ENCODE data around the gene UGT2B7. TPM values are rescaled to one million over a fixed set of nuclear protein-coding genes. Genes with fewer than 3 reads are reported as not detected.

The UGT2B7 gene
- total RNA-seq, 4 donors from 2014 or later, result not detected

GRCh38 chr4:69054578-69055200 lies 41.6 kb upstream of the UGT2B7 start:
- 74% methylated on average over 7 of the region's 7 CpGs for WGBS
- TF ChIP-seq CTCF (IDR thresholded peaks at IDR 0.05), result no peak
- no peak for TF ChIP-seq POLR2A (IDR thresholded peaks at IDR 0.05; ENCODE audit: low read depth)
- no peak for TF ChIP-seq EP300 (IDR thresholded peaks at IDR 0.05)
- TF ChIP-seq POLR2AphosphoS5 (IDR thresholded peaks at IDR 0.05), result no peak
- Histone ChIP-seq H3K9me3 (no peaks in the 10 kb centered on the region), H3K4me3 (no peak overlapping the region), H3K27me3 (no peaks in the 10 kb centered on the region), H3K4me1 (no peaks in the 10 kb centered on the region), H3K27ac (replicated peaks in 1 of 4) (no peak overlapping the region), H3K36me3 (no peaks in the 10 kb centered on the region)
- intact Hi-C loops (cut with DNase I), result no loop called here
- no peak for DNase-seq (ENCODE audit: extremely low spot score)

GRCh38 chr4:69056150-69056549 lies 40.1 kb upstream of the UGT2B7 start:
- WGBS, result 95% methylated on average over 6 of the region's 6 CpGs
- Histone ChIP-seq H3K27me3 (no peaks in the 10 kb centered on the region), H3K9me3 (no peaks in the 10 kb centered on the region), H3K4me1 (no peaks in the 10 kb centered on the region), H3K27ac (replicated peaks in 1 of 4) (no peak overlapping the region), H3K36me3 (no peaks in the 10 kb centered on the region), H3K4me3 (no peak overlapping the region)
- TF ChIP-seq CTCF (IDR thresholded peaks at IDR 0.05) (no peak), EP300 (IDR thresholded peaks at IDR 0.05) (no peak), POLR2A (IDR thresholded peaks at IDR 0.05; ENCODE audit: low read depth) (no peak), POLR2AphosphoS5 (IDR thresholded peaks at IDR 0.05) (no peak)
- intact Hi-C loops (cut with DNase I), result no loop called here
- DNase-seq (ENCODE audit: extremely low spot score), result no peak

- no peak for DNase-seq (ENCODE audit: extremely low spot score)
- intact Hi-C loops (cut with DNase I), result no loop called here
- 70% methylated on average over 4 of the region's 4 CpGs for WGBS
- no peaks in the 10 kb centered on the region for H3K9me3 ChIP-seq
- no peak overlapping the region for H3K4me3 ChIP-seq
- TF ChIP-seq CTCF (IDR thresholded peaks at IDR 0.05), result no peak
- no peak for TF ChIP-seq POLR2A (IDR thresholded peaks at IDR 0.05; ENCODE audit: low read depth)
- TF ChIP-seq POLR2AphosphoS5 (IDR thresholded peaks at IDR 0.05), result no peak
- no peak for TF ChIP-seq EP300 (IDR thresholded peaks at IDR 0.05)
- H3K36me3 ChIP-seq, result no peaks in the 10 kb centered on the region
- H3K27ac ChIP-seq (replicated peaks in 1 of 4), result no peak overlapping the region
- H3K4me1 ChIP-seq, result no peaks in the 10 kb centered on the region
- H3K27me3 ChIP-seq, result no peaks in the 10 kb centered on the region
Measured at GRCh38 chr4:69056921-69057550, 39.2 kb upstream of the UGT2B7 start.

GRCh38 chr4:69057620-69058409 lies 38.5 kb upstream of the UGT2B7 start:
- H3K9me3 ChIP-seq, result no peaks in the 10 kb centered on the region
- DNase-seq (ENCODE audit: extremely low spot score), result no peak
- no peak for TF ChIP-seq EP300 (IDR thresholded peaks at IDR 0.05)
- H3K27ac ChIP-seq (replicated peaks in 1 of 4), result no peak overlapping the region
- no peaks in the 10 kb centered on the region for H3K4me1 ChIP-seq
- peak overlapping the region in 1 of 4 donors; percentile 1 for H3K4me3 ChIP-seq
- WGBS, result 45% methylated on average over 5 of the region's 5 CpGs
- no peaks in the 10 kb centered on the region for H3K27me3 ChIP-seq
- no peaks in the 10 kb centered on the region for H3K36me3 ChIP-seq
- intact Hi-C loops (cut with DNase I), result no loop called here

GRCh38 chr4:69058410-69059059 lies 37.7 kb upstream of the UGT2B7 start:
- no peak overlapping the region for H3K27ac ChIP-seq (replicated peaks in 1 of 4)
- WGBS, result 80% methylated on average over 6 of the region's 6 CpGs
- H3K27me3 ChIP-seq, result no peaks in the 10 kb centered on the region
- intact Hi-C loops (cut with DNase I), result no loop called here
- no peaks in the 10 kb centered on the region for H3K9me3 ChIP-seq
- no peaks in the 10 kb centered on the region for H3K4me1 ChIP-seq
- H3K36me3 ChIP-seq, result no peaks in the 10 kb centered on the region
- TF ChIP-seq POLR2A (IDR thresholded peaks at IDR 0.05; ENCODE audit: low read depth), result no peak
- TF ChIP-seq EP300 (IDR thresholded peaks at IDR 0.05), result no peak
- TF ChIP-seq POLR2AphosphoS5 (IDR thresholded peaks at IDR 0.05), result no peak
- no peak for TF ChIP-seq CTCF (IDR thresholded peaks at IDR 0.05)
- DNase-seq (ENCODE audit: extremely low spot score), result no peak
- H3K4me3 ChIP-seq, result no peak overlapping the region

Data from esophagus muscularis mucosa (tissue), 4 donors.